ENCODE data around the gene GALNT2.

DNA sequence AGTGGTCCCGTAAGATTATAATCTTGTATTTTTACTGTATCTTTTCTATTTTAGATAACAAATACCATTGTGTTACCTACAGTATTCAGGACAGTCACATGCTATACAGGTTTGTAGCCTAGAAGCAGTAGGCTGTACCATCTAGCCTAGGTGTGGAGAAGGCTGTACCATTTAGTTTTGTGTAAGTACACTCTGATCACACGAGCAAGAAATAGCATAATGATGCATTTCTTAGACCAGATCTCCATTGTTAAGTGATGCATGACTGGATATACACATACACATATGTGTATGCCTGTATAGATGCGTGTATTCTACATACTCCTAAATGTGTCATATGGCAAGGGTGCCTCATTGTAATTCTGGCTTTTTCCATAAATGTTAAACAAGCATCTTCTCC is 33.9 kb downstream of the GALNT2 start:
- TF ChIP-seq EZH2phosphoT487 (IDR thresholded peaks at IDR 0.05; ENCODE audit: low read length), result no peak
- TF ChIP-seq, protein P1, sequence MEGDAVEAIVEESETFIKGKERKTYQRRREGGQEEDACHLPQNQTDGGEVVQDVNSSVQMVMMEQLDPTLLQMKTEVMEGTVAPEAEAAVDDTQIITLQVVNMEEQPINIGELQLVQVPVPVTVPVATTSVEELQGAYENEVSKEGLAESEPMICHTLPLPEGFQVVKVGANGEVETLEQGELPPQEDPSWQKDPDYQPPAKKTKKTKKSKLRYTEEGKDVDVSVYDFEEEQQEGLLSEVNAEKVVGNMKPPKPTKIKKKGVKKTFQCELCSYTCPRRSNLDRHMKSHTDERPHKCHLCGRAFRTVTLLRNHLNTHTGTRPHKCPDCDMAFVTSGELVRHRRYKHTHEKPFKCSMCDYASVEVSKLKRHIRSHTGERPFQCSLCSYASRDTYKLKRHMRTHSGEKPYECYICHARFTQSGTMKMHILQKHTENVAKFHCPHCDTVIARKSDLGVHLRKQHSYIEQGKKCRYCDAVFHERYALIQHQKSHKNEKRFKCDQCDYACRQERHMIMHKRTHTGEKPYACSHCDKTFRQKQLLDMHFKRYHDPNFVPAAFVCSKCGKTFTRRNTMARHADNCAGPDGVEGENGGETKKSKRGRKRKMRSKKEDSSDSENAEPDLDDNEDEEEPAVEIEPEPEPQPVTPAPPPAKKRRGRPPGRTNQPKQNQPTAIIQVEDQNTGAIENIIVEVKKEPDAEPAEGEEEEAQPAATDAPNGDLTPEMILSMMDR (IDR thresholded peaks at IDR 0.05; ENCODE audit: low read length), result no peak
- no peak for TF ChIP-seq EZH2 (optimal IDR thresholded peaks at IDR 0.05; ENCODE audit: low read depth, low read length)

Data from MM.1S (cell line).